SK-N-SH (cell line): Measurements from ENCODE around the gene ZNF814.

Experiments used
- CTCF ChIP-seq: fragments of 200-600 bp; sonication (generic); IDR thresholded peaks from 2 replicates; pipeline ENCODE4 v1.6.1; 2017; ENCODE audit warnings: antibody characterized with exemption, mild to moderate bottlenecking, moderate library complexity
- EP300 ChIP-seq, 2 experiments: IDR thresholded peaks; 2 replicates each; pipeline versions ENCODE4 v1.4.0 to v1.6.1; 2012; ENCODE audit warnings: borderline replicate concordance in 1 of 2, low read depth in 1 of 2, low read length in 1 of 2
- FOXJ3 ChIP-seq: sonication (generic); formaldehyde crosslinking; IDR thresholded peaks from 2 replicates; pipeline ENCODE4 v1.5.1; 2020; ENCODE audit warnings: mild to moderate bottlenecking, missing genetic modification reagents
- GABPA ChIP-seq: IDR thresholded peaks from 2 replicates; pipeline ENCODE4 v1.4.0; 2012; ENCODE audit warnings: low read depth, mild to moderate bottlenecking
- JUND ChIP-seq: IDR thresholded peaks from 2 replicates; pipeline ENCODE4 v1.4.0; 2012
- MAX ChIP-seq: IDR thresholded peaks from 2 replicates; pipeline ENCODE4 v1.4.0; 2012; ENCODE audit warnings: low read depth
- POLR2AphosphoS5 ChIP-seq: IDR thresholded peaks from 2 replicates; pipeline ENCODE4 v1.6.1; 2012; ENCODE audit warnings: low read depth, low read length
- REST ChIP-seq: IDR thresholded peaks from 2 replicates; pipeline ENCODE4 v1.6.1; 2012; ENCODE audit warnings: mild to moderate bottlenecking, low read depth, low read length, moderate library complexity
- SIN3A ChIP-seq: IDR thresholded peaks from 2 replicates; pipeline ENCODE4 v1.6.1; 2012; ENCODE audit warnings: low read depth, mild to moderate bottlenecking, low read length, moderate library complexity, borderline replicate concordance

GRCh38 chr19:57803594-57804325 is 85.1 kb downstream of the ZNF814 start:
- TF ChIP-seq REST, result no peak
- no peak for TF ChIP-seq GABPA
- no peak for TF ChIP-seq SIN3A
- no peak for TF ChIP-seq CTCF
- TF ChIP-seq JUND, result no peak
- TF ChIP-seq POLR2AphosphoS5, result peak; percentile 27; the same call in 1 of the 2 replicates
- no peak for TF ChIP-seq FOXJ3 (CRISPR knock-in tag)
- TF ChIP-seq EP300 (IDR thresholded peaks at IDR 0.05; ENCODE audit: borderline replicate concordance in 1 of 2, low read depth in 1 of 2, low read length in 1 of 2), result no peak
- TF ChIP-seq MAX, result 0 out of 2 replicates have a peak, but pooled peaks have one; percentile 6
